IPS DF 4.7 (cell line): ENCODE results near the gene CMPK1.

Experiments
- DNase-seq: peaks from one replicate; pipeline ENCODE4 v3.0.0-alpha.2; 2013; ENCODE audit warnings: low spot score; ENCODE audit errors: extremely low read depth

The CMPK1 gene

GRCh38 chr1:47420547-47420946 lies 87.0 kb downstream of the CMPK1 start:
- DNase-seq, result no peak

- no peak for DNase-seq
Measured at GRCh38 chr1:47423872-47424271, 90.3 kb downstream of the CMPK1 start.

- no peak for DNase-seq
Measured at GRCh38 chr1:47424336-47424982, 90.9 kb downstream of the CMPK1 start.
